HG03139 (cell line): ENCODE data around the gene SERPINA4.
"Not testable (repeated sequence)": the region's sequence is repeated elsewhere in the genome, so short reads cannot be mapped to it uniquely, and the experiment has no call there.

Experiments
- ATAC-seq: cut with Tn5 transposase; IDR thresholded peaks from one replicate; pipeline ENCODE4 v1.9.1; 2021; ENCODE audit not compliant: unreplicated experiment

The SERPINA4 gene

DNA sequence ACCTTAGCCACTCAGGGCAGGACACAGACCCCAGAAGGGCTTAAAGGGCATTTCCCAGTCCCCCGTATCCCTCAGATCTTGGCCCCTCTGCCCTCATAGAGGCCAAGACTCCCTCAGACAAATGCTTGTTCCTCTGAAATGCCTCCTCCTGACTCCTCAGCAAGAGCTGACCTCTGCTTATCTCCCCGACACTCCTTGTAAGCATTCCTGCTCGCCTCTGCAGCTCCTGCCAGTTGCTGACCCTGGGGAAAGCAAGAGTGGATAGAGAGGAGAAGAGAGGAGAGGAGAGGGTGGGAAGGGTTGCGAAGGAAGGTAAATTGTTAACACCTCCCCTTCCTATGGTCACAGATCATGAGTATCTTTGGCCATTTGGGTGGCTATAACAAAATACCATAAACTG lies 27.1 kb downstream of the SERPINA4 start:
- ATAC-seq = no peak

DNA sequence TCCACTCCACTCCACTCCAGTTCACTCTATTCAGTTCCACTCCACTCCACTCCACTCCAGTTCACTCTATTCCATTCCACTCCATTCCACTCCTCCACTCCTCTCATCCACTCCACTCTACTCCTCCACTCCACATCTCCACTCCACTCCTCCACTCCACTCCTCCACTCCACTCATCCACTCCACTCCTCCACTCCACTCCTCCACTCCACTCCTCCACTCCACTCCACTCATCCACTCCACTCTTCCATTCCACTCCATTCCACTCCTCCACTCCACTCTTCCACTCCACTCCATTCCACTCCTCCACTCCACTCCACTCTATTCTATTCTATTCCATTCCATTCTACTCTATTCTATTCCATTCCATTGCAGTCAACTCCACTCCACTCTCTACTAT lies 29.8 kb downstream of the SERPINA4 start:
- ATAC-seq = no peak

DNA sequence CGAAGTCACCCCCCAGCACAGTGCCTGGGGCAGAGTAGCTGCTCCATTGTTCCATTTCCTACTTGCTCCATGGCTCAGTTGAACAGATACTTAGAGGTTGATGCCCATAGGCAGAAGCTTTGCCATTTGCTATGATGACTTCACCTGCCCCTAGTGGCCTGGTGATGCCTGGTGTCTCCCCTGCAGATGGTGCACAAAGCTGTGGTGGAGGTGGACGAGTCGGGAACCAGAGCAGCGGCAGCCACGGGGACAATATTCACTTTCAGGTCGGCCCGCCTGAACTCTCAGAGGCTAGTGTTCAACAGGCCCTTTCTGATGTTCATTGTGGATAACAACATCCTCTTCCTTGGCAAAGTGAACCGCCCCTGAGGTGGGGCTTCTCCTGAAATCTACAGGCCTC lies 30.6 kb downstream of the SERPINA4 start:
- ATAC-seq = no peak

- no peak for ATAC-seq
These were observed 31.2 kb downstream of the SERPINA4 start for GRCh38 chr14:94592457-94592856.

DNA sequence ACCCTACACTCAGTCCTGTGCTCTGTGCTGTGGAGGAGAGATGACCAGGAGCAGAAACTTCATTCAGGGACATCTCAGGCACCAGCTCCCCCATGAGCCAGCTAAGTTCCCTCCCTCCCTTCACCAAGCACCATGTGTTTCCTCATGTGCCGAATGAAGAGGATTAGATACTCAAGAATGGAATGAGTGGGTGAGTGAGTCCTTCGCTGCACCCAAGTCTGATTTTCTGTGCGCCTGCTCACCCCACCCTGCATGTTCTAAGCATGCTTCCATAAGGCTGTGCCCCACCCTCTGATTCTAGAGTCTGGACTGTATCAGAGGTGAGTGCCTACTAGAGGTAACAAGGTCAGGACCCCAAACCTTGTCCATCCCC lies 32.1 kb downstream of the SERPINA4 start:
- ATAC-seq = no peak

DNA sequence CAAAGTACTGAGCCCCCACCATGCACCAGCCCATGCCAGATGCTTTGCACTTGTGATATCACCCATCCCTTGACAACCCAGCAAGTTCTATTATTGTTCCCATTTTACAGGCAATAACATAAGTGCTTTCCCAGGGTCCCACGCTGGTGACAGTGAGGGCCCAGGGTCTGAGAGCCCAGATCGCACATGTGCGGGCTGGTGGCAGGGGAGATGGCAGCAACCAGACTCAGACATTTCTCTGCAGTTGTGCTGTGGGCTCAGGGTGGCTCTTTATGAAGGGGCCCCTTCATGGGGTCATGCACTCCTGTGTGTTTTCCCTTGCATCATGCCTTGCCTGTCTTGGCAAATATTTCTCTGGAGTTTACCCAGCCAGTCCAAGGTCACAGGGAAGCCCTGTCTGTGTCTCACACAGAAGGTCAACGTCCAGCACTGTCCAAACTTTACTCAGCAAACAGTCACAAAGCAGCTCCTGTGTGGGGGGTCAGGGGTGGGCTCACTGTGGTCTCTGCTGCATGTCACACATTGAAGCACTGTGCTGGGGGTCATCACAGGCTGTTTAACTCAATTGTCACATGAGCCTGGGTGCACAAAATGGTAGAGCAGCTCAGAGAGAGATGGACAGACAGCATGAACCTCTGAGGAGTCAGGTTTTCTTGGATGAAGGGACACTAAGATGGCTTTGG lies 32.6 kb downstream of the SERPINA4 start:
- no peak for ATAC-seq

DNA sequence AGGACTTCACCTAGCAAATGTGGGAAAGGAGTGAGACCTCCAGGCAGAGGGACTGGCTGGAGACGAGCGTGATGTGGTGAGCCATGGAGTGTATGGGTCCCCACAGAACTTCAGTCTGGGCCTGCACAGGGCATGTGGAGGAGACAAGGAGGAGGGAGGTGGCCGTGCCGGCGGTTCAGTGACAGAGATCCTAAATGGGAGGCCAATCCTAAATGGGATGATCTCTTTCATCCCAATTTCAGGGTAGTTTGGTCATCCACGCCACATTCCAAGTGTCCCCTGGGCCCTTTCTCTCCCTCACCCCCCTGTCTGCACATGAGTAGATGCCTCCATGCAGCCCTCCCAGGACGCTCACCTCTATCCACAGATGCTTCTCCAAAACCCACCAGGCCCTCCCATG lies 33.2 kb downstream of the SERPINA4 start:
- ATAC-seq = no peak

DNA sequence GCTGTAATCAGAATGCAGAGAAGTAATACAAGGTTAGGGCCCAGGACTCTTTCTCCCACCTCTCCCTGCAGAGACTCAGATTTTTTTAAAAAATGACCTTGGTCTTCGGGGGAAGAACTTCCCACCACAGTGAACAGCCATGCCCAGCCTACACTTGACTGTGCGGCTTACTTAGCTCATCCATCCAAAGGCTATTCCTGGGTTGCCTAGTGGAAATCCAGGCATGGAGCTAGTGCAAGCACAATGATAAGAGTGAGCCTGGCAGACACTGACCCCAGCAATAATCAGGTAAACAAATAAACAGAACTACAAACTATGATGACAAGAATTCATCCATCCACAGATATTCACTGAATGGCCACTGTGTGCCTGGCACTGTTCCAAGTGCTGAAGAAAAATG lies 34.7 kb downstream of the SERPINA4 start:
- no peak for ATAC-seq

GRCh38 chr14:94596361-94596760 lies 35.1 kb downstream of the SERPINA4 start:
- ATAC-seq = no peak

- no peak for ATAC-seq
These were observed 36.5 kb downstream of the SERPINA4 start for GRCh38 chr14:94597788-94598187.

DNA sequence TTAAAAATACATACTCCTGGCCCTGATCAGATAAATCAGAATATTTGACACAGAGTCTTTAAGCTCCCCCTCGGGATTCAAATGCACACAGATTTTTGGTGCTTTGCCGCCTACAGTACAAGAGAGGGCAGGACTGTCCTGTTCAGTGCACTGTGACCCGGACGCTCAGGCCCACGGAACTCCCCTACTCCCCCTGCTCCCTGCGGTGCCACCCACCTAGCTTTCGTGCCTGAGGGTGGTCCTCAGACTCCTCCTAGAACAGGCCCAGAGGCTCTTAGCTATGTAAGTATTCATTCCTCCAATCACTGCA lies 37.2 kb downstream of the SERPINA4 start:
- no peak for ATAC-seq

DNA sequence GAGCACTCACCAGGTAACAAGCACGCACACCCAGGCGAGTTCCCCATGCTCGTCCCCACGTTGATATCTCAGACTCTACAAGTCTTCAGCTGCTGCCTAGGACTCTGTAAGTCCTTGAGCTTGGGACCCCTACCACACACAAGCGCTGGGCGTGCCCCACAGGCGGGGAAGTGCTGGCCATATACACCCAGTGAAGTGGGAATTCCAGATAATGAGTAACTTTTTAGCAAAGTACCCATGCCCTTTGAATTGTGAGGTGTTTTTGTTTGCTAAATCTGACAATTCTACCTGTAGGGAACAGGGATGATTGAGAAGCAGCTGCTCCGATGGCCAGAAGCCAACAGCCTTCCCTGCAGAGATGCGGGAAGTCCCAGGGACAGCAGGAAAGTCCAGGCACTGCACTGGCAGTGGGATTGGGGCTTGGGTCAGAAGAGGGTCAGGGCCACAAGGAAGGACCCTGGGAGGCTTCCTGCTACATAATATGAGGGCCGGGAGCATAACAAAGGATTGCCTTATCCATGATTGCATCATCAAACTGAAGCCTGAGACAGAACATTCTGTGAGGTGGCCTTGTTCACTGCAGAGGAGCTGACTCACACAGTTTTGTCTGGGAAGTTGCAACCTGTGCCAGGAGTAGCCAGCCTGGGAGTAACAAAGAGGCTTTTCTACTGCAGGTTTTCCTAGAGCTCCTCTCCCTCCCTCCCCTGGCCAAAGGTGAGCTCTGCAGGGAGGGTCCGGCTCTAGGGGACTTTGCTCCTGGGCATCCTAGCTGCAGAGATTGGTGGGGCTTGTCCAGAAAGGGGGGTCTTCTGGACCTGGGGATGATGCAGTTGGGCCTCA lies 37.8 kb downstream of the SERPINA4 start:
- ATAC-seq = no peak

GRCh38 chr14:94599656-94600004 lies 38.4 kb downstream of the SERPINA4 start:
- no peak for ATAC-seq

DNA sequence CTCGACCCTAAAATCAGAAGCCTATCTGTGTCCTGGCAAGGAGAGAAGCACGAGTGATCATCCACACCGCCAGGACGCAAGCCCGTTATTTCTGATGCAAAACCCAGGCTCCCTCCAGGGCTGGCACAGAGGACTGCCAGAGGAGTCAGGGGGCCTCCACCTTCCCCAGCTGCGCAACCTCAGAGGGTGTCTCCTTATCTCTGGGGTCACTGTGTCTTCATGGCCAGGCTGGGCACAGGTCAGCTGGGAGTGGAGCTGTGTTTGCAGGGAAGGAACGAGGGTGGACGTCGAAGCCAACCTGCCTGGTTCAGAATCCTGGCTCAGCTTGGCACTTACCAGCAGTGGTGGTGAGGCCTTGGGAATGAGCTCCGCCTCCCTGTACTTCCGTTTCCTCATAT lies 38.9 kb downstream of the SERPINA4 start:
- ATAC-seq = no peak

DNA sequence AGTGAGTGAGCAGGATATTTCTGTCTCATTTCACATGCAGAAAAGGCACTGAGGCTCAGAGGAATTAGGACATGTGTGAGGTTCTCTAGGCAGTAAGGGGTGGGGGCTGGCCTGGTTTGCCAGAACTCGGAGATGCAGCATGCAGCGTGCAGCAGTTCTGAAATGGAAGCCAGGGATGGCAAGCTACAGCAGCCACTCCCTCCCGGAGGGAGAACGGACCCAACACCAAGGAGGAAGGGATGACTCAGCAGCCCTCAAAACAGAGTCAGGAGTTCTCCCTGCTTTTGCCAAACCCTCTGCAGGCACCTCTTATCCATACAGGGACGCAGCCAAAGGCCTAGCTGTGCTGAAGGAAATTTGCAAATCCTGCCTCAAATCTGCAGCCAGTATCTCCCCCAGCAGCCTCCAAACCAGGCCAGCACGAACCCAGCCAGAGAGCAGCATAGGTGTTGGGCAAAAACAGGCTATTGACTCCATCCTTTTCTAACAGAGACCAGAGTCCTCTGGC lies 40.7 kb downstream of the SERPINA4 start:
- no peak for ATAC-seq

GRCh38 chr14:94602722-94603121 lies 41.5 kb downstream of the SERPINA4 start:
- ATAC-seq = no peak

DNA sequence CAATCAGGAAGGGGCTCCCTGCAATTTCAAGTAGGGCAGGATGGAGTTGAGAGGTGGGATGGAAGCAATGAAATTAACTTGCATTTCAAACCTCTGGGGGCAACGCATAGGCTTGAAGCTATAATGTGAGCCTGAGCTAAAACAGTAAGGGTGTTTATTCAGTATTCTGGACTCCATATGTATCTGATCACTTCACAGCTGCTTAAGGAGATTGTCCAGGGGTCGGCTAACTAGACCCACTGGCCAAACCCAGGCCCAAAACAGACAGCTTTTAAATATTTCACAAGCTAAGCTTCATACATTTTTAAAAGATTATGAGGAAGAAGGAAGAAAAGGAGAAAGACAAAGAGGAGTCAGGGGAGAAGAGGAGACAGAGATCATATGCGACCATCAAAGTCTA lies 44.1 kb downstream of the SERPINA4 start:
- no peak for ATAC-seq

DNA sequence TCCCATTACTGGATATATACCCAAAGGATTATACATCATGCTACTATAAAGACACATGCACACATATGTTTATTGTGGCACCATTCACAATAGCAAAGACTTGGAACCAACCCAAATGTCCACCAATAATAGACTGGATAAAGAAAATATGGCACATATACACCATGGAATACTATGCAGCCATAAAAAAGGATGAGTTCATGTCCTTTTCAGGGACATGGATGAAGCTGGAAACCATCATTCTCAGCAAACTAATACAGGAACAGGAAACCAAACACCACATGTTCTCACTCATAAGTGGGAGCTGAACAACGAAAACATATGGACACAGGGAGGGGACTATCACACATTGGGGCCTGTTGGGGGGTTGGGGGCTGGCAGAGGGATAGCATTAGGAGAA lies 47.7 kb downstream of the SERPINA4 start:
- ATAC-seq = not testable (repeated sequence)

DNA sequence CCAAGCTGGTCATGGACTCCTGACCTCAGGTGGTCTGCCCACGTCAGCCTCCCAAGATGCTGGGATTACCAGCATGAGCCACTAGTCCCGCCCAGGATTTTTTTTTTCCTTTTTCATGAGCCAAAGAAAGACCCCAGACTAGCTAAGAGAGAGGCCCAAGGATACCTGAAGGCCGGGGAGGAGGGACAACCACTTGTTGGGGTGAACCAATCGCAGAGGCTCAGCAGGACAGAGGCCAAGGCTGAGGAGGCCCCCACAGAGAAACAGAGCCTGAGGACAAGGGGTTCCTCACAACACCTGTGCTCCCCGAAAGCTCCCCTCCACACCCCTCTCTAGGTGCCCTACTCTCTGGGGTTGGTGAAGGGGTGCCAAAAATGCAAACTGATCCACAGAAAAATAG lies 49.9 kb downstream of the SERPINA4 start:
- ATAC-seq = no peak

DNA sequence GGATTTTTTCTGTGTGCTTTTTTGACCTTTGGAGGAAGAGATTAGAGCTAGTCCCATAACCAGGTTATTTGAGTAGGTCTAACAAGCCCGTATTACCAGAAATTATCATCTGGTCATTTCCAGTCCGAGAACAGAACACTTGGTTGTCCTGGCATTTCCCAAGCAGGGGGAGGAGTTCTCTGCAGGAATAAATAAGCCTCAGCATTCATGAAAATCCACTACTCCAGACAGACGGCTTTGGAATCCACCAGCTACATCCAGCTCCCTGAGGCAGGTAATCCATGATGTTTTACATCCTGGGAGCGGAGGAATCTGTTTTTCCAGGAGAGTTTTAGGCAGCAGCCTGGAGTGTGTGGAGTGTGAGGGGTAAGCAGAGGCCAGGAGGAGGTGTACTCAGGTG lies 50.9 kb downstream of the SERPINA4 start, which contains the start of gene SERPINA3:
Gene SERPINA3 (plus strand): TSS at position 218 of the 400 bp plus-strand sequence. CDS start 2,051 bp downstream, outside the sequence.
- no peak for ATAC-seq

DNA sequence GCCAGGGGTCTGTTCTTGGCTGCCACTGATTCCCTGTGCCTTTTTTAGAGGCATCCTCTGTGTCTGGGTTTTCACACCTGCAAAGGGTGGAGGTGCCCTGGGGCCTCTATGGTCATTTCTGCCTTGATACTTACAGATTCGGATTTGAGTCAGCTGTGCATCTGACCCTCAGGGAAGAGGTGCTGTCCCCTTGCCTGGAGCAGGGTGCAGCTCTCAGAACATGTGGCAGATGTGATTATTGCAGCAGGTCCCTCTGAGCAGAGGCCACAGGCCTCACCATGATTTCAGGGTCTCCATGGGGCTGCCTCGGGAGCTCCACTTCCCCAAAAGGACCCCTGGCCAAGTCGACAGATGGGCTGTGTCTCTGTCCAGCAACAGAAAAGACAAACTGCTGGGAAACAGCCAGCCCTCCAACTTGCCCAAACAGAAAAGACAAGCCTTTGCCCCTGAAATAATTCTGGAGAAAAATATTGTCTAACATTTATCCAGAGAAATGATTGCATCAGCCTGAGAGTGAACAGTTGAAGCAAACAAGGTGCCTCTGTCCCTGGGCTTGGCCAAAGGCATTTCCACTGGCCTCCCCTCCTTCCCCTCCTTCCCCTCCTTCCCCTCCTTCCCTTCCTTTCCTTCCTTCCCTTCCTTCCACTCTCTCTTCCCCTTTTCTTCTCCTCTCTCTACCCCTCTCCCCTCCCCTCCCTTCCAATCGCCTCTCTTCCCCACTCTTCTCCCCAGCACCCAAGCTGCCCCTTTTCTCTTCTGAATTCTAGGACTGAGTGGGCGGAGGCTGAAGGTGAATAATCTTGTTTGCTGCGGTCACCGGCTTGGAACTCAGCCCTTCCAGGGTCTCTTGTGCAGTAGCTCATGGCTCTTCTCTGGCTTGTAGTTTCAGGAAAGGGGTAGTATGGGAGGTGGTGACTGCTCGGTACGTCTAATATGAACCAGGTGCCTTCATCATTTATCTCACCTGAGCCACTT lies 51.6 kb downstream of the SERPINA4 start:
- no peak for ATAC-seq
